Loucy (cell line): ENCODE results near the gene OSM.

Source experiments
- H2AFZ ChIP-seq: fragments of 200-600 bp; sonication (generic); 2 replicates; pipeline ENCODE4 v1.6.0; 2016; ENCODE audit warnings: antibody characterized with exemption, mild to moderate bottlenecking, low read length, moderate library complexity
- H3F3A ChIP-seq: fragments of 200-600 bp; 2 replicates; pipeline ENCODE4 v1.6.0; 2016; ENCODE audit warnings: antibody characterized with exemption, low read depth, mild to moderate bottlenecking
- H3K27me3 ChIP-seq: fragments of 200-600 bp; sonication (generic); 2 replicates; pipeline ENCODE4 v1.6.1; 2014; ENCODE audit warnings: low read length, mild to moderate bottlenecking; ENCODE audit not compliant: insufficient read depth, poor library complexity, severe bottlenecking
- H3K36me3 ChIP-seq: fragments of 200-600 bp; sonication (generic); 2 replicates; pipeline ENCODE4 v1.6.1; 2016; ENCODE audit warnings: low read length; ENCODE audit not compliant: insufficient read depth
- H3K4me1 ChIP-seq: fragments of 200-600 bp; sonication (generic); 2 replicates; pipeline ENCODE4 v1.5.1; 2014; ENCODE audit warnings: low read length, mild to moderate bottlenecking; ENCODE audit not compliant: insufficient read depth, poor library complexity, severe bottlenecking
- H3K4me2 ChIP-seq: fragments of 200-600 bp; sonication (generic); 2 replicates; pipeline ENCODE4 v1.6.0; 2014; ENCODE audit warnings: antibody characterized with exemption, low read length, low read depth, mild to moderate bottlenecking; ENCODE audit not compliant: poor library complexity, severe bottlenecking
- H3K4me3 ChIP-seq: fragments of 200-600 bp; sonication (generic); 2 replicates; pipeline ENCODE4 v1.5.1; 2014; ENCODE audit warnings: low read length, mild to moderate bottlenecking, mixed read lengths; ENCODE audit not compliant: poor library complexity, severe bottlenecking
- H3K79me2 ChIP-seq: fragments of 200-600 bp; sonication (generic); 2 replicates; pipeline ENCODE4 v1.6.1; 2014; ENCODE audit warnings: low read length; ENCODE audit not compliant: insufficient read depth
- H3K9ac ChIP-seq: fragments of 200-600 bp; sonication (generic); 2 replicates; pipeline ENCODE4 v1.6.0; 2014; ENCODE audit warnings: mild to moderate bottlenecking, low read depth, low read length, moderate library complexity; ENCODE audit not compliant: poor library complexity, severe bottlenecking
- H3K9me2 ChIP-seq: fragments of 200-600 bp; sonication (generic); replicated peaks from 2 replicates; pipeline ENCODE4 v1.6.1; 2016; ENCODE audit warnings: low read depth, low read length, mixed read lengths
- H3K9me3 ChIP-seq: fragments of 200-600 bp; sonication (generic); 2 replicates; pipeline ENCODE4 v1.6.1; 2014; ENCODE audit warnings: mild to moderate bottlenecking, antibody characterized with exemption, low read length, low read depth; ENCODE audit not compliant: insufficient read depth
- H4K20me1 ChIP-seq: fragments of 200-600 bp; sonication (generic); 2 replicates; pipeline ENCODE4 v1.6.0; 2014; ENCODE audit warnings: antibody characterized with exemption, low read length, mild to moderate bottlenecking; ENCODE audit not compliant: insufficient read depth, poor library complexity, severe bottlenecking
- CTCF ChIP-seq: fragments of 200-600 bp; sonication (generic); conservative IDR thresholded peaks from 2 replicates; pipeline ENCODE4 v1.5.1; 2014; ENCODE audit warnings: mild to moderate bottlenecking, antibody characterized with exemption, low read length
- EZH2phosphoT487 ChIP-seq: fragments of 200-600 bp; IDR thresholded peaks from 2 replicates; pipeline ENCODE4 v1.6.1; 2018; ENCODE audit warnings: antibody characterized with exemption, mild to moderate bottlenecking, moderate library complexity, borderline replicate concordance

OSM gene

GRCh38 chr22:30232716-30233218 lies 33.9 kb downstream of the OSM start:
- Histone ChIP-seq H3K9ac (no peak overlapping the region), H2AFZ (no peak overlapping the region)

GRCh38 chr22:30230787-30231461 lies 35.7 kb downstream of the OSM start:
- Histone ChIP-seq H3K9ac (no peak overlapping the region), H3K79me2 (no peaks in the 10 kb centered on the region), H3K9me3 (no peaks in the 10 kb centered on the region), H3K36me3 (no peaks in the 10 kb centered on the region), H3K4me3 (no peak overlapping the region), H3K27me3 (no peaks in the 10 kb centered on the region), H3K4me1 (peaks cover 7% of the 10 kb centered on the region), H4K20me1 (no peaks in the 10 kb centered on the region), H3K4me2 (no peak overlapping the region), H3K9me2 (no peaks in the 10 kb centered on the region), H2AFZ (no peak overlapping the region), H3F3A (no peaks in the 10 kb centered on the region)
- TF ChIP-seq EZH2phosphoT487 (no peak), CTCF (no peak)

More at GRCh38 chr22:30232716-30233218, 33.9 kb downstream of the OSM start:
- no peak overlapping the region for H3K4me2 ChIP-seq
- no peaks in the 10 kb centered on the region for H3K27me3 ChIP-seq
- no peaks in the 10 kb centered on the region for H4K20me1 ChIP-seq
- no peaks in the 10 kb centered on the region for H3F3A ChIP-seq
- H3K36me3 ChIP-seq: no peaks in the 10 kb centered on the region
- TF ChIP-seq CTCF (no peak), EZH2phosphoT487 (no peak)
- H3K9me2 ChIP-seq: no peaks in the 10 kb centered on the region
- H3K4me1 ChIP-seq: peaks cover 17% of the 10 kb centered on the region
- no peak overlapping the region for H3K4me3 ChIP-seq
- H3K79me2 ChIP-seq: no peaks in the 10 kb centered on the region
- no peaks in the 10 kb centered on the region for H3K9me3 ChIP-seq

- no peaks in the 10 kb centered on the region for H3F3A ChIP-seq
- H3K9me2 ChIP-seq: no peaks in the 10 kb centered on the region
- no peaks in the 10 kb centered on the region for H4K20me1 ChIP-seq
- no peak overlapping the region for H3K9ac ChIP-seq
- H3K4me2 ChIP-seq: no peak overlapping the region
- H3K9me3 ChIP-seq: no peaks in the 10 kb centered on the region
- H2AFZ ChIP-seq: no peak overlapping the region
- no peaks in the 10 kb centered on the region for H3K36me3 ChIP-seq
- H3K4me1 ChIP-seq: peaks cover 10% of the 10 kb centered on the region
- no peak overlapping the region for H3K4me3 ChIP-seq
- TF ChIP-seq EZH2phosphoT487 (no peak), CTCF (no peak)
- no peaks in the 10 kb centered on the region for H3K79me2 ChIP-seq
- H3K27me3 ChIP-seq: no peaks in the 10 kb centered on the region
These were observed 36.3 kb downstream of the OSM start for GRCh38 chr22:30230330-30230729.
